Measurements from ENCODE around the gene SEMA6B.

SEMA6B gene

DNA sequence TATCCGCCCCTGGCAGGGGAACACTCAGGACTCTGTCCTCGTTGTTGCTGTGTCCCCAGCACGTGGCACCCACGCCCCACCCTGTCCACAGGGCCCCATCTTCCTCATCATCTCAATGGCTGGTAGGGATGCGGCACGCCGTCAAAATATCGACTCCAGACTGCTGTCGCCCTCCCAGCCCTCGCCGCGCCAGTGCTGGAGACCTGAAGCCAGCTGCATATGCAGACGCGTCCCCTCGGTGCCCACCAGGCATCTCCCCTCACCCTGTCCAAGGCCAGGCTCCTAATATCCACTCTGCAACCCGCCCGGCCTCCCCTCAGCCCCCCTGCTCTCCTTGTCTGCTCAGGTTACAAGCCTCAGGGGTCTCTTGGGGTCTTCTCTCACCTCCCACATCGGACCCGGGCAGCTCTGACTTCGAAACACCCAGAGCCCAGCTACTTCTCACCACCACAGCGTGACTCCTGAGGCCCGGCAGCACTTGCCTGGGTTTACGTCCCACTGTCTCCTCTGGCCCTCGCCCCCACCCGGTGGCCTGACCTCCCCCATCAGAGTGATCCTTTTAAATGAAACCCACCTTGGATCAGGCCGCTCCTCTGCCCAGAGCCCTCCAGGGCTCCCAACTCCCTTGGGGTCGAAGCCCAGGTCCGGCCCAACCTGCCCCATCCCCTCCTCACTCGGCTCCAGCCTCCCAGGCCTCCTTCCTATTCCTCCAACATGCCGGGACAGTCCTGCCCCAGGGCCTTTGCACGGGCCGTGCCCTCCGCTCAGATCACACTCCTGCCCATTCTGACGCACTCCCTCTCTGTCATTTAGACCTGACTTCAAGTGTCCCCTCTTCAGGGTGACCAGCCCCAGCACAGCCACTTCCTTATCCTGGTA lies 53.7 kb downstream of the SEMA6B start:
- no peak for DNase-seq

DNA sequence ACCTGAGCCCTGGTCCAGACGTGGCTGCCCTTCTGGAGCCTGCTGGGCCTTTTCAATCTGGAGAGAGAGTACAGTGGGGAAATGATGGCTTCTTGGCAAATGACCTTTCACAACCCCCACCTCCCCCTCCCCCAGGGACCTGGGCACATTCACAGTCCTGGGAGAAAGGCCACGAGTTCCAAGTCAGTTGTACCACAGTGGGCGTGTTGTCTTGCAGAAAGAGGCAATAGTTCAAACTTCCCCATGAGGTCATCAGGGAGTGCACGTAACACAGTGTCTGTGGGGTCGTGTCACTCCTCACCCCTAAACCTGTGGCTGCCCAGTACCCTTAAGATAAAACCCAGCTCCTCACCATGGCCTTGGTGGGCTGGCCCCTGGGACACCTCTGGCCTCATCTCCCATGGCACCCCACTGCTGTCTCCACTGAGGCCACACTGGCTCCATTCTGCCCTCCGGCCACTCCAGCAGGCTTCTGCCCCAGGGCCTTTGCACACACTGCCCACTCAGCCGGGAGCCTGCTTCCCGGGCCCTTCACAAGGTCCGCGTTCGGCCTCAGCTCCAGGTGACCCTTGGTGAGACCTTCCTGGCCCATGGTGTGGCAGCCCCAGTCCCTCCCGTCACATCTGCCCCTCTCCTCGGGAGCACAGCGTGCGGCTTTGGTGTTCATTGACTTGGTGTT lies 54.5 kb downstream of the SEMA6B start:
- DNase-seq, result no peak

DNA sequence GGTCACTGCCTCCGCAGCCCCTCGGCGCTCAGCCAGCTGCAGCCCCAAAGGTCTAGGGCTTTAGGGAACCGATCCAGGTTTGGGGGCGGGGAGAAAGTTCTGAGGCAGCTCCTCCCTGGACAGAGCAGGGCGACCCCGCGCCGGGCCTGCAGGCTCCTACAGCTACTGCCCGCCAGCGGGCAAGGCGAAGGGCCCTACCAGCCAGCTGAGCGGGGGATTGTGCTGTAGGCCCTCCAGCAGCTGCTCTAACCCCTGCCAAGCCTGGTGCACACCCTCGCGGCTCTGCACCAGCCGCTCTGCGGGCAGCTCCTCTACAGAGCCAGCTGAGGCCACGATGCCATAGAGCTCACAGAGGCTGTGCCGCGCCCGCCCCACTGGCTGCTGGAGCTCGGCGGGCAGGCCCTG lies 55.2 kb downstream of the SEMA6B start:
- DNase-seq, result no peak

DNA sequence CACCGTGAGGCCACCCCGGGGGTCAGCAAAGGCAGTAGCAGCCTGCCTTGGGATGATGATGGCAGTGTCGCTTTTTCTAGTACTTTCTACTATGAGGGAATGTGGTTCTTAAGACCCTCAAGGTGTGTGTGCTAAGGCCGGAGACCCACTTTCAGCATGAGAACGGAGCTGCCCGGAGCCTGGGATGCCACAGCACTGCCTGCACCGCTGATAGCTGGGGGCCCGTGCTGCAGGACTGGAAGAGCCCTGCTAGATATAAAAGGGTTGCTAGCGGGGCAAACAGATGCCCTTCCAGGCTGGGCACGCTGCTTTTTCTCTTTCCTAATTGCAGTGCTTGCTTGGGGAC lies 55.7 kb downstream of the SEMA6B start:
- no peak for DNase-seq

DNA sequence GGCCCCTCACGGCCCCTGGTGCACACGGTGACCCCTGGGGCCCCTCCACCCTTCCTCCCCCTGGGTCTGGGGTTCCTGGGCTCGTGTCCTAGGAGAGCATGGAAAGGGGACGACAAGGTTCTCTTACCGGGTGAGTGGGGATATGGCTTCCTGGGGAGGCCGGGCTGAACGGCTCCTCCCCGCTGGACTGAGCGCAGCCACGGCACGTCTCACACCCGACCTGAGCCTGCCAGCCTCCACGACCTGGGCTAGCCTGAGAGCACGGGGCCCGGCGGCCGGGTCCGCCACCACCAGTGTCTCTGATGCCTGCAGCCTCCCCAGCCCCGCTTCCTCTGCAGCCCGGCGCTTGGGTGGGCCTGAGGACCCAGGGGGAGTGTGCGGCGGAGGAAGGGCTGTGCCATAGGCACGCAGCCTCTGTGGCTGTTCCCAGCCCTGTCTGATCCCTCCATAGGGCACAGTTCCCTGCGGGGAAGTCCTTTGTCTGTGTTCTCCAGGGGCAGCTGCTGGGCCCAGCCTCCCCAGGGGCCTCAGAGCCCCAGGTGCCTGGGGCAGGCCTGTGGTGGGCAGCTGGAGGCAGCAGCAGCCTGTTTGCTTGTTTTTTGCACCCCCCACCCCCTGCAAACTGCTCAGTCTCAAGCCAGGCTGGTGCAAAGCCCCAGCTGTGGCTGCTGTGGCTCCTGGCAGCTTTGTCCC lies 56.2 kb downstream of the SEMA6B start:
- no peak for DNase-seq

DNA sequence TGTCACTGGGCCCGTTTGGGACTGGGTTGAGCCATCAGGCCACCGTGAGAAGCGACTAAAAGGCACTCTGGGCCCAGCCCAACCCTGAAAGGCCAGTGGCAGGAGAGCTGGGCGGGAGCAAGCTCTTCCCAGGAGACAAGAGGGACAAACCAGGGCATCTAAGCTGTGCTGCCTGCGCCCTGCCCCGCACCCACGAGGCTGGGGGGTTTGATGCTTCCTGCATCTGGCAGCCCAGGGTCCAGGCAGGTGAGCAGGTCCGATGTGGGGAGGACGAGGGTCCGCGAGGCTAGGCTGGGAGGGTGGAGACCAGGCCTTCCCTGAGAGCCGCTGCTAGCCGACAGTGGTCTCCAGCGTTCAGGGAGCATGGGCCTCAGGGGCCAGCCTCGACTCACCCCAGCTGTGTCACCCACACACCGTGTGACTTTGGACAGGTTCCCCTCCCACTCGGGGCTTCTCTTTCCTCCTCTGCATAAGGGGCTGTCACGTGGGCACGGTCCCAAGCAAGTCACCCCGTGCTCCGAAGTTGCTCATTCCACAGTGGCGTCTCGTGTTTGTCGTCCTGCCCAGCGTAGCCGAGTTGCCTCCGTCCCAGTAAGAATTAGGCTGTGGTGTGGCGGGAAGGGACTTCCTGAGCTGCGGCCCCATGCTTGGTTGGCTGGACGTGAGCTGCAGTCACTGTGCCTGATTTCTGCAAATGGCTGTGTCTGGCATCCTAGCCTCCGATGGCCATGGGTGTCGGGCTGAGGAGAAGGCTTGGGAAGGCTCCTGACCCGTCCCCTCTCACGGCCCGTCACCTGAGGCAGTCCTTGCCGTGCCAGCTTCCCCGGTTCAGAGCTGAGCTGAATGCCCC lies 57.0 kb downstream of the SEMA6B start:
- DNase-seq, result no peak

DNA sequence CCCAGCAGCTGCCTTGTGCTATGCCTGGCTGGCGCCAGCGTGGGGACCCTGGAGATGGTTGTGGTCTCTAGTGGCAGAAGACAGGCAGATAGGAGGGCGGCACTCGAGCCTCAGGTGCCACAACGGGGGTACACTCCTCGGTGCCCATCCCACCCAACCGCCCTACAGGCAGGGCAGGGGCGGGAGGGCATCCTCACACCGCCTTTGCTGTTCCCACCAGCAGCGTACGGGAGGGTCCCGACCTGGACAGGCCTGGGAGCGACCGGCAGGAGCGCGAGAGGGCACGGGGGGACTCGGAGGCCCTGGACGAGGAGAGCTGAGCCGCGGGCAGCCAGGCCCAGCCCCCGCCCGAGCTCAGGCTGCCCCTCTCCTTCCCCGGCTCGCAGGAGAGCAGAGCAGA lies 57.8 kb downstream of the SEMA6B start:
- DNase-seq, result no peak

DNA sequence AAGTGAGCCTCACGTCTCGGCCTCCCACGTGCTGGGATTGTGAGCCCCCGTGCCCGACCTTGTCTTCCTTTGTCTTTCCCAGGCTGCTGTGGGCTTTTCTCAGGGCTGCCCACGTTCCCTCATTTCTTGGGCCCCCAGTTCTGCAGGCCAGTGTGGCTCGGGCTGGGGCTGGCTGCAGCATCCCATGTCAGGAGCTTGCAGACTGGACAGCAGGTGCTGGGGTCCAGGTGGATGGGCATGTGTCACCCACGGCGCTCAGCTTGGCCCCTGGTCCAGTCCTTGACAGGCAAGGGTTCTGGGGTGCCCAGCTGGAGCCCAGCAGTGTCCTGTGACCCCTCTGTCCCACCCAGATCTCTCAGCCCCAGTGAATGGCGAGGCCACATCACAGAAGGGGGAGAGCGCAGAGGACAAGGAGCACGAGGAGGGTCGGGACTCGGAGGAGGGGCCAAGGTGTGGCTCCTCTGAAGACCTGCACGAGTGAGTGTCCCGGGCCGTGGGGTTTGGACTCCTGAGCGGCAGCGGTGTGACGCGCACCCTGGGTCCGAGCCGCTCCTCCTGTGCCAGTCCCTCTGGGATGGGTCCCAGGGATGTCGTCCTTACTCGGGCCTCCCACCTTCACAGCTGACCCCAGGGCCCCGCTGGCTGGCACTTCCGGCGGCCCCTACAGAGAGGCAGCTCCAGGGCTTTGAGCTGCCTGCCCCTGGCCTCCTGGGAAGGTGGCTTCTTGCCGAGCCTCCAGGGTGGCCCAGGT lies 58.5 kb downstream of the SEMA6B start:
- no peak for DNase-seq

DNA sequence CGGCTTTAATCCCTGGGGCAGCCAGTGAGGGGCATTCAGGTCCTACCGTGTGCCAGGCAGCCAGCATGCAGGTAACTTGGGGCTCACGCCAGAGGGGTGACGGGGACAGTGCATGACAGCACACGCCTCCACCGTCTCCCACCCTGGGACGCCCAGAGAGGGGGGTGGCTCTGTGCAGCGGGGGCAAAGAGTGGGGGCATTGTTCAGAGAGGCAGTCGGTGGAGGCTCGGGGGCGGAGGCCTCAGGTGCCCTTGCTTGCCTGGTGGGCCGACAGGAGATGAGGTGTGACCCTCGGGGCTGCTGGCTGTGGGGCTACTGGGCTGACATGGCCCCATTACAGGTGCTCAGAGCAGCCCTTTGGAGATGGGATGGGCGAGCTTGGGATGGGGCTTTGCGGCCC lies 59.6 kb downstream of the SEMA6B start:
- DNase-seq, result no peak

DNA sequence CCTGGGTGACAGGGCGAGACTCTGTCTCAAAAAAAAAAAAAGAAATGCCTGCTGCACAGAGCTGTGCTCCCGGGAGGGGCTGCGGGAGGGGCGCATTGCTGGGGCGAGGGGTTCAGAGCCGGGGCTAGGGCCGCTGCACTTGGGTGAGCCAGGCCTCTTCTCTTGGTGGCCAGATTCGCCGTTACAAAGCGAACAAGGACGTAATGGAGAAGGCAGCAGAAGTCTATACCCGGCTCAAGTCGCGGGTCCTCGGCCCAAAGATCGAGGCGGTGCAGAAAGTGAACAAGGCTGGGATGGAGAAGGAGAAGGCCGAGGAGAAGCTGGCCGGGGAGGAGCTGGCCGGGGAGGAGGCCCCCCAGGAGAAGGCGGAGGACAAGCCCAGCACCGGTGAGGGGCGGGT lies 60.2 kb downstream of the SEMA6B start:
- no peak for DNase-seq

DNA sequence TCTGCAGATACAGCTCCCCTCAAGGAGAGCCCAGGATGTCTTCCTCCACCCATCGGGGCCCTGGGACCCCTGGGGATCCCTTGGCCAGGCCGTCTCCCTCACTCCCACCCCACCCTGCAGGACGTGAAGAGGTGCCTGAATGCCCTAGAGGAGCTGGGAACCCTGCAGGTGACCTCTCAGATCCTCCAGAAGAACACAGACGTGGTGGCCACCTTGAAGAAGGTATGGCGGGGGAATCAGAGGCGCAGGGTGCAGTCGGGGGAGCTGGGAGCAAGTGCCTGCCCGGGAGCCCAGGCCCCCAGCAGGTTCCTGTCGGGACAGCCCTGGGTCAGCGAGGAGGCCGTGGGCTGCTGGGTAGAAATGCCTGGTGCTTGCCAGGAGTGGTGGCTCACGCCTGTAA lies 60.8 kb downstream of the SEMA6B start:
- DNase-seq, result no peak

DNA sequence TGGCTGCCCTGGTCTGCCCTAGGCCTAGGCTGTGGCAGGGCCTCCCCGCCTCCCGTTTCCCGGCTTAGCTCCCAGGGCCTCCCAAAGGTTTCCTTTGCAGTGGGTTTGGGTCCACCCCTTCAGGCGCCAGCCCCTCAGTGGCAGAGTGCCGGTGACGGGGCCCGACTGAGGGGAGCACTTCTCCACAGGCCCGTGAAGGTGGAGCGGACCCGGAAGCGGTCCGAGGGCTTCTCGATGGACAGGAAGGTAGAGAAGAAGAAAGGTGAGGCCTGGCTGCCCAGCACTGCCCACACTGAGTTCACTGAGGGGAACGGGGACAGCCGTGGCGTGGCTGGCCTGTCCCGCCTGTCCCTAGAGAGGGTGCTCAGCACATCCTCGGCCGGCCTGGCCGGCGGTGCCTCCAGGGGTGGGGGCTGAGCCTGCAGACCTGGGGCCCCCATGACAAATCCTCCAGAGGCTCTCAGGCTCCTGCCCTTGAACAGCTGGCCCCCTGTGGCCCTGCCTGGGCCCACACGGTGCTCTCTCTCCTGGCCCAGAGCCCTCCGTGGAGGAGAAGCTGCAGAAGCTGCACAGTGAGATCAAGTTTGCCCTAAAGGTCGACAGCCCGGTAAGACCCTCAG lies 61.6 kb downstream of the SEMA6B start:
- DNase-seq, result no peak

DNA sequence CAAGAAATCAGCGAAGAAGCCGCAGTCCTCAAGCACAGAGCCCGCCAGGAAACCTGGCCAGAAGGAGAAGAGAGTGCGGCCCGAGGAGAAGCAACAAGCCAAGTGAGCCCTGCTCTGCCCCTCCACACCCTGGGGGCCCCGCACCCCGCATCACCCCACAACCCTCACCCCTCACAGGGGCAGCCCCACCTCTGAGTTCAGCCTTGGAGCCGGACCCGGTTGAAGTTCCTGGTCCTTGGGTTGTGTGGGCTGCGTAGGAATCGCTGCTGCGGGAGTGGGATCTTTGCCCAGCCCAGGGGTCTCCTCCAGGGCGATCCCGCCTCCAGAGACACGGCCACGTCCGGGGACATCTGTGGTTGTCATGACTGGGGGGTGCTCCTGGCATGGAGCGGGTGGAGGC lies 63.2 kb downstream of the SEMA6B start:
- DNase-seq, result no peak

DNA sequence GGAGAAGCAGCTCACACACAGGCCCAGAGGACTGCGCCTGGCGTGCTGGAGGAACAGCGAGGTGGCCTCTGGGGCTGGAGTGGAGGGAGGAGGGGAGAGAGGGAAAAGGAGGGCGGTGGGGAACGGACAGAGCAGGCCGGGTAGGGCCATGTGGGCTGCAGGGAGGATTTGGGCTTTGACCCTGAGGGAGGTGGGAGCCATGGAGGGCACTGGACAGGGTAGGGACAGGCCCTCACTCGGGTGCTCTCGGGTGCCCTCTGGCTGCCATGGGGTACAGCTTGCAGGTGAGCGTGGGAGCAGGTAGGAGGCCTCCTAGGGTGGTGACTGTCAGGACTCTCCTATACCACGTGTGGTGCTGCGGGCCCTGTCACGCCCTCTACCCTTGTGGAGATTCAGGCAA lies 64.0 kb downstream of the SEMA6B start:
- no peak for DNase-seq

DNA sequence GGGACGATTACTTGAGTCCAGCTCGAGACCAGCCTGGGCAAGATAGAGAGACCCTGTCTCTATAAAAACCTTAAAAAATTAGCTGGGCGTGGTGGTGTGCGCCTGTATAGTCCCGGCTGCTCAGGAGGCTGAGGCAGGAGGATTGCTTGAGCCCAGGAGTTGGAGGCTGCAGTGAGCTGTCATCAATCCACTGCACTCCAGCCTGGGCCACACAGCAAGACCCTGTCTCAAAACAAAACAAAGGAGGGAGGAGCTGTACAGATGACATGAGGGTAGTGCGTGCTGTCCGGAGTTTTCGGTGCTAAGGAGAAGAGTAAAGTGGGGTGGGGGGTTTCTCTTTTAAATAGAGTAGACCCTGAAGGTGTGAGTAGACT lies 64.8 kb downstream of the SEMA6B start:
- DNase-seq, result no peak

DNA sequence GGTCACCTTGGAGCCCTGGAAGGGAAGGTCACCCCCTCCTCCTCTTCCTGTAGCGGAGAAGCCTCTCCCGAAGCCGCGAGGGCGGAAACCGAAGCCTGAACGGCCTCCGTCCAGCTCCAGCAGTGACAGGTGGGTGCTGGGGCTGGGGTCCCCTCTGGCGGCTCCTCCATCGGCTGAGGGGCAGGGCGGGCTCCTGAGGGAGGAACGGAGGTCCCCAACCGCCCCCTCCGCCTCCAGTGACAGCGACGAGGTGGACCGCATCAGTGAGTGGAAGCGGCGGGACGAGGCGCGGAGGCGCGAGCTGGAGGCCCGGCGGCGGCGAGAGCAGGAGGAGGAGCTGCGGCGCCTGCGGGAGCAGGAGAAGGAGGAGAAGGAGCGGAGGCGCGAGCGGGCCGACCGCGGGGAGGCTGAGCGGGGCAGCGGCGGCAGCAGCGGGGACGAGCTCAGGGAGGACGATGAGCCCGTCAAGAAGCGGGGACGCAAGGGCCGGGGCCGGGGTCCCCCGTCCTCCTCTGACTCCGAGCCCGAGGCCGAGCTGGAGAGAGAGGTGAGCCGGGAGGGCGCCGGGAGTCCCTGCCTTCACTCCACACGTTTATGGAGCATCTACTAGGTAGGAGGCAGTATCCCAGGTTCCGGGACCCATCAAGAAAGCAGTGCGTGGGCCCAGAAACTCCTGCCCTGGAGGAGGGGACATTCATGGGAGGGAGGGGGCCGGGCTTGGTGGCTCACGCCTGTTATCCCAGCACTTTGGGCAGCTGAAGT lies 65.4 kb downstream of the SEMA6B start:
- DNase-seq, result no peak

DNA sequence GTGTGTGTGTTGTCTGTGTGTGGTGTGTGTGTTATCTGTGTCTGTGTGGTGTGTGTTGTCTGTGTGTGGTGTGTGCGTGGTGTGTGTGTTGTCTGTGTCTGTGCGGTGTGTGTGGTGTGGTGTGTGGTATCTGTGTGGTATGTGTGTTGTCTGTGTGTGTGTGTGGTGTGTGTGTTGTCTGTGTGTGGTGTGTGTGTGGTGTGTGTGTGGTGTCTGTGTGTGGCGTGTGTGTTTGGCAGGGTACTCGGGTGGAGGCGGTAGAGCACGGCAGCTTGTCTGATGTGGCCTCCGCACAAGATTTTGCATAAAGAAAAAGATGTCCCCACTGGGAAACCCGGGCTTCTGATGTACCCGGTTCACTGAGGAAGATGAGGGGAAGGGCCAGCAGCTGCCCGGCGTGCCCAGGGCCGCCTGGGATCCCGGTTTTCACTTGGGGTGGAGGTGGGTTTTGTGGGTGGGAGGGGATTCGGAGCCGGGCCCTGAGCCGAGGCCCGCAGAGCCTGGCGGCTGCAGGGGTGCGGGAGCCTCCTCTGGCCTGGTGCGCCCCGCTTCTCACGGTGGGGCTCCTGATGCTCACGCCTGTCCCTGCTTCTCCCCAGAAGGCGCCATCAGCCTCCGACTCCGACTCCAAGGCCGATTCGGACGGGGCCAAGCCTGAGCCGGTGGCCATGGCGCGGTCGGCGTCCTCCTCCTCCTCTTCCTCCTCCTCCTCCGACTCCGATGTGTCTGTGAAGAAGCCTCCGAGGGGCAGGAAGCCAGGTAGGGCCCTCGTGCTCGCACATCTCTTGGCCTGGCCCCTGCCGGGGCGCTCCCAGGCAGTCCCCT lies 66.2 kb downstream of the SEMA6B start:
- no peak for DNase-seq
